ENCODE data around the gene SLC19A1. TPM values are rescaled to one million over a fixed set of nuclear protein-coding genes. Genes with fewer than 3 reads are reported as not detected.

Gene SLC19A1
- total RNA-seq, 1 experiment from 2014 or later = 4.3 TPM

- DNase-seq = no peak
- no peak overlapping the region for H3K4me3 ChIP-seq (ENCODE audit: low read length)
These were observed 53.1 kb downstream of the SLC19A1 start for GRCh38 chr21:45488931-45489721.

GRCh38 chr21:45487891-45488600, 54.2 kb downstream of the SLC19A1 start:
- Histone ChIP-seq H4K20me1 (ENCODE audit: insufficient read depth, low read depth, low read length) (no peaks in the 10 kb centered on the region), H3K9ac (ENCODE audit: low read length) (no peak overlapping the region), H3K27me3 (ENCODE audit: low read length) (no peaks in the 10 kb centered on the region), H3K9me3 (ENCODE audit: low read length) (no peaks in the 10 kb centered on the region), H3K36me3 (ENCODE audit: insufficient read depth, low read length) (no peaks in the 10 kb centered on the region), H3K4me2 (ENCODE audit: low read depth, low read length, poor library complexity, severe bottlenecking) (no peak overlapping the region), H3K79me2 (ENCODE audit: low read length) (no peaks in the 10 kb centered on the region), H3K4me3 (ENCODE audit: low read length) (no peak overlapping the region), H3K4me1 (ENCODE audit: low read length) (no peaks in the 10 kb centered on the region), H3K27ac (ENCODE audit: low read length) (no peak overlapping the region), H2AFZ (ENCODE audit: low read length) (no peak overlapping the region), H3K9me2 (replicated peaks; ENCODE audit: insufficient read depth, low read length) (no peaks in the 10 kb centered on the region)
- DNase-seq = no peak

More at GRCh38 chr21:45488931-45489721, 53.1 kb downstream of the SLC19A1 start:
- Histone ChIP-seq H3K9me2 (replicated peaks; ENCODE audit: insufficient read depth, low read length) (no peaks in the 10 kb centered on the region), H3K27ac (ENCODE audit: low read length) (no peak overlapping the region), H3K79me2 (ENCODE audit: low read length) (no peaks in the 10 kb centered on the region), H3K9me3 (ENCODE audit: low read length) (no peaks in the 10 kb centered on the region), H3K4me1 (ENCODE audit: low read length) (peaks cover 5% of the 10 kb centered on the region), H3K27me3 (ENCODE audit: low read length) (no peaks in the 10 kb centered on the region), H3K9ac (ENCODE audit: low read length) (no peak overlapping the region), H3K4me2 (ENCODE audit: low read depth, low read length, poor library complexity, severe bottlenecking) (no peak overlapping the region), H3K36me3 (ENCODE audit: insufficient read depth, low read length) (no peaks in the 10 kb centered on the region), H4K20me1 (ENCODE audit: insufficient read depth, low read depth, low read length) (no peaks in the 10 kb centered on the region), H2AFZ (ENCODE audit: low read length) (no peak overlapping the region)

- DNase-seq = no peak
- no peaks in the 10 kb centered on the region for H4K20me1 ChIP-seq (ENCODE audit: insufficient read depth, low read depth, low read length)
- no peaks in the 10 kb centered on the region for H3K27me3 ChIP-seq (ENCODE audit: low read length)
- H3K9ac ChIP-seq (ENCODE audit: low read length) = no peak overlapping the region
- no peaks in the 10 kb centered on the region for H3K9me3 ChIP-seq (ENCODE audit: low read length)
- H3K79me2 ChIP-seq (ENCODE audit: low read length) = no peaks in the 10 kb centered on the region
- no peak overlapping the region for H3K4me3 ChIP-seq (ENCODE audit: low read length)
- H3K4me2 ChIP-seq (ENCODE audit: low read depth, low read length, poor library complexity, severe bottlenecking) = no peak overlapping the region
- no peaks in the 10 kb centered on the region for H3K9me2 ChIP-seq (replicated peaks; ENCODE audit: insufficient read depth, low read length)
- no peak overlapping the region for H3K27ac ChIP-seq (ENCODE audit: low read length)
- H3K4me1 ChIP-seq (ENCODE audit: low read length) = no peaks in the 10 kb centered on the region
- no peak overlapping the region for H2AFZ ChIP-seq (ENCODE audit: low read length)
- no peaks in the 10 kb centered on the region for H3K36me3 ChIP-seq (ENCODE audit: insufficient read depth, low read length)
These were observed 55.0 kb downstream of the SLC19A1 start for GRCh38 chr21:45487161-45487806.

GRCh38 chr21:45486443-45487160, 55.6 kb downstream of the SLC19A1 start:
- no peaks in the 10 kb centered on the region for H3K36me3 ChIP-seq (ENCODE audit: insufficient read depth, low read length)

GRCh38 chr21:45485686-45486442, 56.4 kb downstream of the SLC19A1 start:
- Histone ChIP-seq H3K9ac (ENCODE audit: low read length) (no peak overlapping the region), H3K9me3 (ENCODE audit: low read length) (no peaks in the 10 kb centered on the region), H4K20me1 (ENCODE audit: insufficient read depth, low read depth, low read length) (no peaks in the 10 kb centered on the region), H3K79me2 (ENCODE audit: low read length) (no peaks in the 10 kb centered on the region), H3K27ac (ENCODE audit: low read length) (no peak overlapping the region), H3K4me1 (ENCODE audit: low read length) (no peaks in the 10 kb centered on the region), H2AFZ (ENCODE audit: low read length) (no peak overlapping the region), H3K36me3 (ENCODE audit: insufficient read depth, low read length) (no peaks in the 10 kb centered on the region), H3K4me2 (ENCODE audit: low read depth, low read length, poor library complexity, severe bottlenecking) (no peak overlapping the region), H3K27me3 (ENCODE audit: low read length) (no peaks in the 10 kb centered on the region), H3K4me3 (ENCODE audit: low read length) (no peak overlapping the region), H3K9me2 (replicated peaks; ENCODE audit: insufficient read depth, low read length) (no peaks in the 10 kb centered on the region)
- no peak for DNase-seq

More at GRCh38 chr21:45486443-45487160, 55.6 kb downstream of the SLC19A1 start:
- Histone ChIP-seq H3K4me1 (ENCODE audit: low read length) (no peaks in the 10 kb centered on the region), H4K20me1 (ENCODE audit: insufficient read depth, low read depth, low read length) (no peaks in the 10 kb centered on the region), H3K9ac (ENCODE audit: low read length) (no peak overlapping the region), H3K4me2 (ENCODE audit: low read depth, low read length, poor library complexity, severe bottlenecking) (no peak overlapping the region), H3K79me2 (ENCODE audit: low read length) (no peaks in the 10 kb centered on the region), H3K27me3 (ENCODE audit: low read length) (no peaks in the 10 kb centered on the region), H3K9me3 (ENCODE audit: low read length) (no peaks in the 10 kb centered on the region), H3K27ac (ENCODE audit: low read length) (no peak overlapping the region), H3K4me3 (ENCODE audit: low read length) (no peak overlapping the region), H3K9me2 (replicated peaks; ENCODE audit: insufficient read depth, low read length) (no peaks in the 10 kb centered on the region), H2AFZ (ENCODE audit: low read length) (no peak overlapping the region)
- no peak for DNase-seq

- DNase-seq = no peak
- Histone ChIP-seq H3K9me2 (replicated peaks; ENCODE audit: insufficient read depth, low read length) (no peaks in the 10 kb centered on the region), H3K9me3 (ENCODE audit: low read length) (no peaks in the 10 kb centered on the region), H2AFZ (ENCODE audit: low read length) (no peak overlapping the region), H3K4me1 (ENCODE audit: low read length) (no peaks in the 10 kb centered on the region), H4K20me1 (ENCODE audit: insufficient read depth, low read depth, low read length) (no peaks in the 10 kb centered on the region), H3K9ac (ENCODE audit: low read length) (no peak overlapping the region), H3K4me3 (ENCODE audit: low read length) (no peak overlapping the region), H3K79me2 (ENCODE audit: low read length) (no peaks in the 10 kb centered on the region), H3K27ac (ENCODE audit: low read length) (no peak overlapping the region), H3K27me3 (ENCODE audit: low read length) (no peaks in the 10 kb centered on the region), H3K36me3 (ENCODE audit: insufficient read depth, low read length) (no peaks in the 10 kb centered on the region), H3K4me2 (ENCODE audit: low read depth, low read length, poor library complexity, severe bottlenecking) (no peak overlapping the region)
These were observed 57.9 kb downstream of the SLC19A1 start for GRCh38 chr21:45484318-45484717.

- no peak overlapping the region for H3K4me2 ChIP-seq (ENCODE audit: low read depth, low read length, poor library complexity, severe bottlenecking)
- no peak overlapping the region for H3K27ac ChIP-seq (ENCODE audit: low read length)
- no peak overlapping the region for H3K9ac ChIP-seq (ENCODE audit: low read length)
- no peak overlapping the region for H3K4me3 ChIP-seq (ENCODE audit: low read length)
- DNase-seq = no peak
- no peak overlapping the region for H2AFZ ChIP-seq (ENCODE audit: low read length)
- H3K36me3 ChIP-seq (ENCODE audit: insufficient read depth, low read length) = no peaks in the 10 kb centered on the region
- no peaks in the 10 kb centered on the region for H3K9me3 ChIP-seq (ENCODE audit: low read length)
- no peaks in the 10 kb centered on the region for H3K4me1 ChIP-seq (ENCODE audit: low read length)
- H4K20me1 ChIP-seq (ENCODE audit: insufficient read depth, low read depth, low read length) = no peaks in the 10 kb centered on the region
- no peaks in the 10 kb centered on the region for H3K79me2 ChIP-seq (ENCODE audit: low read length)
- no peaks in the 10 kb centered on the region for H3K27me3 ChIP-seq (ENCODE audit: low read length)
- H3K9me2 ChIP-seq (replicated peaks; ENCODE audit: insufficient read depth, low read length) = no peaks in the 10 kb centered on the region
These were observed 59.1 kb downstream of the SLC19A1 start for GRCh38 chr21:45482899-45483821.

Data from Karpas-422 (cell line).